Heart left ventricle (tissue), 16 donors: ENCODE measurements around the gene NOVA2. TPM values are rescaled to one million over a fixed set of nuclear protein-coding genes. Genes with fewer than 3 reads are reported as not detected.
"Not testable (repeated sequence)": the region's sequence is repeated elsewhere in the genome, so short reads cannot be mapped to it uniquely, and the experiment has no call there.

Source experiments
- ATAC-seq, 4 donors: fragments of 200-7000 bp; cut with Tn5 transposase; one replicate each; pipeline ENCODE4 v1.9.1; 2020 to 2022; ENCODE audit warnings: moderate library complexity in 4 of 4, mild to moderate bottlenecking in 3 of 4, moderate number of reproducible peaks in 1 of 4
- DNase-seq, 5 donors: peaks; one replicate each; pipeline ENCODE4 v3.0.0-alpha.2; 2020
- H3K27ac ChIP-seq, 12 donors: fragments of 200-600 bp; sonication (generic) in 4 of 12; one replicate each; pipeline versions ENCODE4 v1.5.0 to v1.8.0; 2016 to 2022; ENCODE audit warnings: mild to moderate bottlenecking in 2 of 12
- H3K27me3 ChIP-seq, 9 donors: fragments of 200-600 bp; sonication (generic) in 2 of 9; one replicate each; pipeline versions ENCODE4 v1.5.1 to v1.8.0; 2016 to 2022; ENCODE audit warnings: mild to moderate bottlenecking in 3 of 9
- H3K36me3 ChIP-seq, 9 donors: fragments of 200-600 bp; sonication (generic) in 2 of 9; one replicate each; pipeline versions ENCODE4 v1.5.0 to v1.8.0; 2018 to 2022; ENCODE audit warnings: mild to moderate bottlenecking in 2 of 9
- H3K4me1 ChIP-seq, 12 donors: fragments of 200-600 bp; sonication (generic) in 4 of 12; one replicate each; pipeline versions ENCODE4 v1.5.0 to v1.8.0; 2016 to 2022; ENCODE audit warnings: mild to moderate bottlenecking in 3 of 12
- H3K4me3 ChIP-seq, 12 donors: fragments of 200-600 bp; sonication (generic) in 4 of 12; one replicate each; pipeline versions ENCODE4 v1.5.0 to v1.8.0; 2017 to 2022; ENCODE audit warnings: mild to moderate bottlenecking in 9 of 12, moderate library complexity in 4 of 12
- H3K9me3 ChIP-seq, 12 donors: fragments of 200-600 bp; sonication (generic) in 4 of 12; one replicate each; pipeline versions ENCODE4 v1.5.0 to v1.8.0; 2016 to 2022; ENCODE audit warnings: mild to moderate bottlenecking in 1 of 12
- POLR2A ChIP-seq, 2 donors: fragments of 450-650 bp; IDR thresholded peaks; one replicate each; pipeline ENCODE4 v1.6.1; 2017; ENCODE audit warnings: antibody characterized with exemption in 2 of 2, mild to moderate bottlenecking in 2 of 2, moderate library complexity in 2 of 2
- WGBS, 4 donors: extraction: QIAGEN DNeasy Blood & Tissue Kit in 2 of 4; methylation state at CpG; one replicate each; pipeline versions ENCODE4 v1.1.5 to v1.1.7; 2013 to 2018; 5-methylcytosine and 5-hydroxymethylcytosine counted together
- intact Hi-C, 10 donors: fragments of 100-400 bp; cut with DNase I; formaldehyde crosslinking; loops; one replicate each; pipeline versions ENCODE4 v1.11.1 to v1.14.2; 2022
- polyA plus RNA-seq, 2 donors: library from polyadenylated mRNA; stranded (reverse); fragments of 200-250 nt; gene quantifications; one replicate each; pipeline ENCODE4 v1.2.3, GENCODE V29; 2013
- total RNA-seq, 9 donors: library from RNA; depleted of rRNA in 2 of 9; stranded (reverse); fragments of >200 nt in 2 of 9; fragmentation: NEBNext Ultra II Directional in 3 of 9; extraction: Animal tissue kit (Norgen Biotek cat#: 25700) in 3 of 9; gene quantifications; one replicate each; pipeline versions ENCODE4 v1.1.0 to v1.2.4, GENCODE V29; 2016 to 2023
- TF ChIP-seq, protein P1 (sequence below), 12 donors: fragments of 200-600 bp; sonication (generic) in 4 of 12; IDR thresholded peaks; one replicate each; pipeline versions ENCODE4 v1.5.0 to v1.8.0; 2018 to 2022; ENCODE audit warnings: antibody characterized with exemption in 12 of 12, mild to moderate bottlenecking in 5 of 12
- donor health status: ischemic (EF 13 %, LVEDD 7.1; RV severe dilation, severe dysfunction).
- donor health status: healthy with polysubstance abuse.
- donor health status: DM: no; HTN: yes; CAD: no.
- donor health status: DM: no; HTN: no; CAD: no.
- donor health status: ischemic (EF 25% LVEDD 6.9; RV normal size, moderate dysfunction).
- donor health status: ischemic (EF 25% LVEDD 5.7; RV mildly dilated, moderate dysfunction).
- donor health status: healthy.
- donor health status: DM: yes; HTN: yes; CAD: no.
- donor health status: ischemic (EF 35%, LVEDD 5.7; RV mildly dilated, moderate dysfunction).
- donor health status: nonischemic (EF 11% LVEDD 7.7; RV severe dilation, severe dysfunction).
- donor health status: DM: yes; HTN: yes; CAD: no.
- donor health status: PGD.
- donor health status: ischemic (EF 29% LVEDD 5.4; RV normal size, mild dysfunction).
- donor health status: nonischemic (EF 23%, LVEDD 6.1; RV moderate dilation, normal function).

NOVA2 gene
- total and polyA plus RNA-seq, 11 donors = 2.2 to 10.0 (median 4.8) TPM

DNA sequence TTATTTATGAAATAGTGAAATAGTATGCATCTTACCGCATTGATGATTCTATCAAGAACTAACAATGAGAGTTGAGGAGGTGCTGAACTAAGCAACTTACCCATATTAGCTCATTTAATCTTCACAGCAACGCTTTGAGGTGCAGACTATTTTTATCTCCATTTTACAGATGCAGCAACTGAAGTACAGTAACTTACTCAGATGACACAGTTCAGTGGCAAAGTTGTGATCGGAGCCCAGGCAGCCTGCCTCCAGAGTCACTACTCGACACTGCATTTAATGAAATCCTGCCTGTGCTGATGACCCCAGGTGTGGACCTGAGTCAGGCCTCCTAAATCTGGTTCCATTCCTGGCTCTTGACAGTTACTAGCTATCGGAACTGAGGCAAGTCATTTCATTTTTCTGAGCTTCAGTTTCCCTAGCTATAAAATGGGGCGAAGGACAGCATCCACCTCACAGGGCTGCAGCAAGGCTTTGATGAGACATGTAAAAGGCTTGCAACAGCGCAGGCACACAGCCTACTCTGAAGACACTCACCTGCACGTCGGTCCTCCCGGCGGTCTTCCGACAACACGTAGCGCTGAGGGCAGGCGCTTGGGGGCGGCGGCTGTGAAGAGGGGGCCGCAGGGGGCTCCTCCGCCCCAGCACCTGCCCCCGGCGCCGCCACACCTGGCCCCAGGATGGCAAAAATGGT lies 72.8 kb downstream of the NOVA2 start:
- intact Hi-C loops = loop anchor here in 2 of 10 donors (5.0 kb wide), 2 partner anchors 106 to 116 kb away; no protein-coding TSS in a partner anchor
- peaks cover 3 to 26% (median 16%) of the 10 kb centered on the region in 12 donors for H3K4me1 ChIP-seq
- H3K27ac ChIP-seq = peak overlapping the region in 2 of 12 donors; percentile 20 to 81
- peaks cover 0 to 39% (median 22%) of the 10 kb centered on the region in 9 donors for H3K36me3 ChIP-seq
- DNase-seq (no peak), ATAC-seq (no peak)
- TF ChIP-seq, protein P1, sequence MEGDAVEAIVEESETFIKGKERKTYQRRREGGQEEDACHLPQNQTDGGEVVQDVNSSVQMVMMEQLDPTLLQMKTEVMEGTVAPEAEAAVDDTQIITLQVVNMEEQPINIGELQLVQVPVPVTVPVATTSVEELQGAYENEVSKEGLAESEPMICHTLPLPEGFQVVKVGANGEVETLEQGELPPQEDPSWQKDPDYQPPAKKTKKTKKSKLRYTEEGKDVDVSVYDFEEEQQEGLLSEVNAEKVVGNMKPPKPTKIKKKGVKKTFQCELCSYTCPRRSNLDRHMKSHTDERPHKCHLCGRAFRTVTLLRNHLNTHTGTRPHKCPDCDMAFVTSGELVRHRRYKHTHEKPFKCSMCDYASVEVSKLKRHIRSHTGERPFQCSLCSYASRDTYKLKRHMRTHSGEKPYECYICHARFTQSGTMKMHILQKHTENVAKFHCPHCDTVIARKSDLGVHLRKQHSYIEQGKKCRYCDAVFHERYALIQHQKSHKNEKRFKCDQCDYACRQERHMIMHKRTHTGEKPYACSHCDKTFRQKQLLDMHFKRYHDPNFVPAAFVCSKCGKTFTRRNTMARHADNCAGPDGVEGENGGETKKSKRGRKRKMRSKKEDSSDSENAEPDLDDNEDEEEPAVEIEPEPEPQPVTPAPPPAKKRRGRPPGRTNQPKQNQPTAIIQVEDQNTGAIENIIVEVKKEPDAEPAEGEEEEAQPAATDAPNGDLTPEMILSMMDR (IDR thresholded peaks at IDR 0.05) = no peak
- TF ChIP-seq POLR2A (IDR thresholded peaks at IDR 0.05) = no peak
- 73 to 78% (median 75%) methylated on average over 11 to 22 of the region's 22 CpGs for WGBS, 4 donors
- peak overlapping the region; percentile 52 to 84 (median 77) for H3K4me3 ChIP-seq
- H3K27me3 ChIP-seq = no peaks in the 10 kb centered on the region
- no peaks in the 10 kb centered on the region for H3K9me3 ChIP-seq

DNA sequence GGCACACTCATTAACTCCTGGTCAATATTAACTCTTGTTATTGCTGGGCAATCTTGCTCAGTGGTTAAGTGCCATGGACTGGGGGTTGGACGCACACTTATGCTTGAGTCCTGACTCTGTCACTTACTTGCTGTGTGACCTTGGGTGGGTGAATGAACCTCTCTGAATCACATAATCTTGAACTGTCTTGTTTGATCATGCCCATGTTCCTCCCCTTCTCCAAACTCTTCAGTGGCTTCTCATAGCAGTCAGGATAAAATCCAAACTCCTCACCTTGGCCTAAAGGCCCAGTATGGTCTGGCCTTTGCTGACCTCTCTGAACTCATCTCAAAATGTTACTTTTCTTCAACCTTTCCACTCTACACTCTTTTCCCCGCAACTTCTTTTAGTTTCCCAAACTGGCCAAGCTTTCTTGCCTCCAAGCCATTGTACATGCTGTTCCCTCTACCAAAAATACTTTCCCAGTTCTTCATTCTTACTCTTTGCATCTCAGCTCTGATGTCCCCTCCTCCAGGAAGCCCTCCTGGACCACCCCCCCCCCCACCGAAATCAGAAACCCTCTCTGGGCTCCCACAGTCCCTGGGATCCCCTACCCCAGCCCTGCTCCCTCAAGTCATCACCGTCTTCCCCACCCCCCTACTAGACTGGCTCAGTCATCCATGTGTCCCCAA lies 73.6 kb downstream of the NOVA2 start:
- H3K27me3 ChIP-seq = no peaks in the 10 kb centered on the region
- peaks cover 0 to 47% (median 29%) of the 10 kb centered on the region in 9 donors for H3K36me3 ChIP-seq
- no peaks in the 10 kb centered on the region for H3K9me3 ChIP-seq
- intact Hi-C loops = loop anchor here in 2 of 10 donors (5.0 kb wide), 2 partner anchors 107 to 117 kb away; no protein-coding TSS in a partner anchor
- H3K4me3 ChIP-seq = no peak overlapping the region
- ATAC-seq (no peak), DNase-seq (no peak)
- H3K4me1 ChIP-seq = peaks cover 3 to 26% (median 16%) of the 10 kb centered on the region in 12 donors
- WGBS, 4 donors = 94 to 98% (median 96%) methylated on average over 4 of the region's 4 CpGs
- H3K27ac ChIP-seq = no peak overlapping the region
- TF ChIP-seq, protein P1 (IDR thresholded peaks at IDR 0.05) = no peak
- TF ChIP-seq POLR2A (IDR thresholded peaks at IDR 0.05) = no peak

- Histone ChIP-seq H3K27ac (no peak overlapping the region), H3K4me3 (no peak overlapping the region), H3K27me3 (no peaks in the 10 kb centered on the region), H3K4me1 (peaks cover 3 to 26% (median 16%) of the 10 kb centered on the region in 12 donors), H3K9me3 (no peaks in the 10 kb centered on the region), H3K36me3 (peaks cover 0 to 55% (median 34%) of the 10 kb centered on the region in 9 donors)
- intact Hi-C loops = no loop called here
- ATAC-seq (no peak), DNase-seq (no peak)
- TF ChIP-seq, protein P1 (IDR thresholded peaks at IDR 0.05) = no peak
- 95 to 99% (median 95%) methylated on average over 7 of the region's 7 CpGs for WGBS, 4 donors
Measured at GRCh38 chr19:45899253-45899652, 74.4 kb downstream of the NOVA2 start.

GRCh38 chr19:45897261-45897812 lies 76.3 kb downstream of the NOVA2 start:
- Histone ChIP-seq H3K27ac (no peak overlapping the region), H3K4me3 (no peak overlapping the region), H3K4me1 (peaks cover 3 to 20% (median 11%) of the 10 kb centered on the region in 12 donors), H3K36me3 (peaks cover 0 to 55% (median 35%) of the 10 kb centered on the region in 9 donors), H3K9me3 (no peaks in the 10 kb centered on the region), H3K27me3 (no peaks in the 10 kb centered on the region)
- ATAC-seq = no peak
- intact Hi-C loops = no loop called here
- WGBS, 4 donors = 86 to 96% (median 92%) methylated on average over 4 to 8 of the region's 8 CpGs
- TF ChIP-seq, protein P1 (IDR thresholded peaks at IDR 0.05) = no peak
- TF ChIP-seq POLR2A (IDR thresholded peaks at IDR 0.05) = no peak
- DNase-seq = no peak

DNA sequence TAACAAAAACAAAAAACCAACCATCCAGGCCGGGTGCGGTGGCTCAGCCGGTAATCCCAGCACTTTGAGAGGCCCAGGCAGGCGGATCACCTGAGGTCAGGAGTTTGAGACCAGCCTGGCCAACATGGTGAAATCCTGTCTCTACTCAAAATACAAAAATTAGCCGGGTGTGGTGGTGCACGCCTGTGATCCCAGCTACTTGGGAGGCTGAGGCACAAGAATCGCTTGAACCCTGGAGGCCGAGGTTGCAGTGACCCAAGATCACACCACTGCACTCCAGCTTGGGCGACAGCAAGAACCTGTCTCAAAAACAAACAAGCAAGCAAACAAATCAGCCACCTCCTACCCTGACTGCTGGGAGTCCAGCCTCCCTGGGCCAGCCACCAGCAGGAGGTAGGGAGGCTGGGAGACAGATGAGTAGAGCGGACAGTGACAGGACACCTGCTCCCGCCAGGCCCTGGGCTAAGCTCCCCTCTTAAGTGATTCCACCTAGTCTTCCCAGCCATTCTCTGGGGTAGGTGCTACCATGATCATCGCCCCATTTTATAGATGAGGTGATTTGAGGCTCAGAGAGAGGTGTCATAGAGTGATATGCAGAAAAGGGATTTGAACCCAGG lies 77.6 kb downstream of the NOVA2 start:
- H3K27me3 ChIP-seq, H3K27ac ChIP-seq, H3K9me3 ChIP-seq, ATAC-seq, DNase-seq, intact Hi-C loops, H3K4me3 ChIP-seq: not testable (repeated sequence)
- WGBS, 4 donors = 96 to 97% (median 97%) methylated on average over 12 of the region's 12 CpGs
- Histone ChIP-seq H3K36me3 (peaks cover 0 to 55% (median 35%) of the 10 kb centered on the region in 9 donors), H3K4me1 (peaks cover 1 to 12% (median 6%) of the 10 kb centered on the region in 12 donors)
